ENCODE data around the gene PPARD. TPM values are rescaled to one million over a fixed set of nuclear protein-coding genes. Genes with fewer than 3 reads are reported as not detected.

Gene PPARD
- total RNA-seq, 4 donors from 2014 or later = 6.3 to 16.7 (median 12.0) TPM

GRCh38 chr6:35403544-35404442, 61.4 kb downstream of the PPARD start:
- TF ChIP-seq, protein P1, sequence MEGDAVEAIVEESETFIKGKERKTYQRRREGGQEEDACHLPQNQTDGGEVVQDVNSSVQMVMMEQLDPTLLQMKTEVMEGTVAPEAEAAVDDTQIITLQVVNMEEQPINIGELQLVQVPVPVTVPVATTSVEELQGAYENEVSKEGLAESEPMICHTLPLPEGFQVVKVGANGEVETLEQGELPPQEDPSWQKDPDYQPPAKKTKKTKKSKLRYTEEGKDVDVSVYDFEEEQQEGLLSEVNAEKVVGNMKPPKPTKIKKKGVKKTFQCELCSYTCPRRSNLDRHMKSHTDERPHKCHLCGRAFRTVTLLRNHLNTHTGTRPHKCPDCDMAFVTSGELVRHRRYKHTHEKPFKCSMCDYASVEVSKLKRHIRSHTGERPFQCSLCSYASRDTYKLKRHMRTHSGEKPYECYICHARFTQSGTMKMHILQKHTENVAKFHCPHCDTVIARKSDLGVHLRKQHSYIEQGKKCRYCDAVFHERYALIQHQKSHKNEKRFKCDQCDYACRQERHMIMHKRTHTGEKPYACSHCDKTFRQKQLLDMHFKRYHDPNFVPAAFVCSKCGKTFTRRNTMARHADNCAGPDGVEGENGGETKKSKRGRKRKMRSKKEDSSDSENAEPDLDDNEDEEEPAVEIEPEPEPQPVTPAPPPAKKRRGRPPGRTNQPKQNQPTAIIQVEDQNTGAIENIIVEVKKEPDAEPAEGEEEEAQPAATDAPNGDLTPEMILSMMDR (IDR thresholded peaks at IDR 0.05 in 4 of 5, conservative IDR thresholded peaks at IDR 0.05 in 1 of 5) = no peak
- TF ChIP-seq POLR2A (IDR thresholded peaks at IDR 0.05) = no peak
- no peak for DNase-seq
- in situ Hi-C loops (cut with MboI; ENCODE audit: low sequenced_read_pairs in 4 of 4) (no loop called here), intact Hi-C loops (cut with DNase I; ENCODE audit: low total_unique reads) (no loop called here)
- Histone ChIP-seq H3K27ac (no peak overlapping the region), H3K9me3 (no peaks in the 10 kb centered on the region), H3K36me3 (no peaks in the 10 kb centered on the region), H3K4me1 (peaks cover 6 to 16% of the 10 kb centered on the region in 2 donors), H3K4me3 (no peak overlapping the region), H3K27me3 (no peaks in the 10 kb centered on the region)
- ATAC-seq = no peak

DNA sequence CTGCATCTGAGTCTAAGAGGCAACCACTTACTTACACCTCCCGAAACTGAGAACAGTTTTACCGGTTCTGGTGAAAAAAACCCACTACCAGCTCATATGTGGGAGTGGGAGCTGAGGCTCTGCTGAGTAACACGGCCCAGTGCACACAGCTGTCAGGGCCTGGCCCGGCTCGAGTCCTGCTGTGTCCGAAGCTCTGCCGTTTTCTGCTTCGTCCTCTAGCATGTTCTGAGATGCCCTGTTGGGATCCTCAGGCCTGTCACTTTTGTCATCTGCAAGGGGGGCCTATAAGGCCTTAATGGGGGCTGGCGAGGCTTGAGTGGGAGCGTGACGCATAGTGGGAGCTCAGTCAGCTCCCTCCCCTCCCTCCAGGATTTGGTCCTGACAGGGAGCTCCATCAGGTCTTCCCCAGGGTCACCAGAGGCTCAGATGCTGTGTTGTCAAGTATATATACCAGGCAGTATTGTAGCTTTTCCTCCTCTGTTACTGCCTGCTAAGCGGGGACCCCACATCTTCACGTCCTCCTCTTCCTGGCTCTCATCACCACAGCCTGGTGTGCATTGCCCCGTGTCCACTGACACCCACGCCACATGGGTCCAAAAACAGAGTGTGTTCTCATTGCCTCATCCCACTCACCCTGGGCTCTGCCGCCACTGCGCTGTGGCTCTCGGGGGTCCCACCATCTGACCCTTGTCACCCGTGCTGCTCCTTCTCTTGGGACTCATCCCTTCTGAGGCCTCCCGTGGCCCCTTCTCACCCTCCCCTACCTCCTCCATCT, 64.5 kb downstream of the PPARD start:
- no peak for DNase-seq
- no peak for ATAC-seq
- intact Hi-C loops (cut with DNase I; ENCODE audit: low total_unique reads) = no loop called here
- Histone ChIP-seq H3K36me3 (peaks cover 0 to 12% of the 10 kb centered on the region in 2 donors), H3K27ac (no peak overlapping the region), H3K4me3 (no peak overlapping the region), H3K27me3 (no peaks in the 10 kb centered on the region), H3K9me3 (no peaks in the 10 kb centered on the region), H3K4me1 (peaks cover 6 to 16% of the 10 kb centered on the region in 2 donors)
- in situ Hi-C loops (cut with MboI; ENCODE audit: low sequenced_read_pairs in 4 of 4) = no loop called here
- no peak for TF ChIP-seq POLR2A (IDR thresholded peaks at IDR 0.05)
- TF ChIP-seq, protein P1 (IDR thresholded peaks at IDR 0.05 in 4 of 5, conservative IDR thresholded peaks at IDR 0.05 in 1 of 5) = no peak

GRCh38 chr6:35409245-35409644, 66.9 kb downstream of the PPARD start:
- TF ChIP-seq, protein P1 (IDR thresholded peaks at IDR 0.05 in 4 of 5, conservative IDR thresholded peaks at IDR 0.05 in 1 of 5) = no peak
- TF ChIP-seq POLR2A (IDR thresholded peaks at IDR 0.05) = no peak

GRCh38 chr6:35410131-35410530, 67.8 kb downstream of the PPARD start:
- no peak overlapping the region for H3K27ac ChIP-seq
- no peaks in the 10 kb centered on the region for H3K9me3 ChIP-seq
- DNase-seq (no peak), ATAC-seq (no peak)
- no peak overlapping the region for H3K4me3 ChIP-seq
- no peaks in the 10 kb centered on the region for H3K27me3 ChIP-seq
- no peak for TF ChIP-seq POLR2A (IDR thresholded peaks at IDR 0.05)
- TF ChIP-seq, protein P1 (IDR thresholded peaks at IDR 0.05 in 4 of 5, conservative IDR thresholded peaks at IDR 0.05 in 1 of 5) = no peak
- in situ Hi-C loops (cut with MboI; ENCODE audit: low sequenced_read_pairs in 4 of 4) (no loop called here), intact Hi-C loops (cut with DNase I; ENCODE audit: low total_unique reads) (no loop called here)
- peaks cover 0 to 24% of the 10 kb centered on the region in 2 donors for H3K36me3 ChIP-seq
- peaks cover 7 to 8% of the 10 kb centered on the region in 2 donors for H3K4me1 ChIP-seq

More at GRCh38 chr6:35409245-35409644, 66.9 kb downstream of the PPARD start:
- no peak overlapping the region for H3K4me3 ChIP-seq
- in situ Hi-C loops (cut with MboI; ENCODE audit: low sequenced_read_pairs in 4 of 4) = no loop called here
- ATAC-seq (no peak), DNase-seq (no peak)
- intact Hi-C loops (cut with DNase I; ENCODE audit: low total_unique reads) = no loop called here
- no peak overlapping the region for H3K27ac ChIP-seq
- no peaks in the 10 kb centered on the region for H3K4me1 ChIP-seq
- no peaks in the 10 kb centered on the region for H3K9me3 ChIP-seq
- no peaks in the 10 kb centered on the region for H3K27me3 ChIP-seq
- peaks cover 0 to 24% of the 10 kb centered on the region in 2 donors for H3K36me3 ChIP-seq

All from gastrocnemius medialis (tissue), 4 donors.